Panc1 (cell line): ENCODE measurements around the gene IQSEC1.

Source experiments
- POLR2AphosphoS5 ChIP-seq: IDR thresholded peaks from 2 replicates; pipeline ENCODE4 v1.6.1; 2012; ENCODE audit warnings: mild to moderate bottlenecking, low read depth, low read length, moderate library complexity
- SIN3A ChIP-seq: IDR thresholded peaks from 2 replicates; pipeline ENCODE4 v1.6.1; 2012; ENCODE audit warnings: low read depth, mild to moderate bottlenecking, low read length, moderate library complexity, borderline replicate concordance; ENCODE audit not compliant: insufficient read depth
- TCF7L2 ChIP-seq: IDR thresholded peaks from 2 replicates; pipeline ENCODE4 v1.6.1; 2011; ENCODE audit warnings: mild to moderate bottlenecking, low read depth, low read length, inconsistent platforms
- TF ChIP-seq, protein P1 (sequence below): fragments of 450-650 bp; IDR thresholded peaks from 2 replicates; pipeline ENCODE4 v1.5.1; 2017; ENCODE audit warnings: mild to moderate bottlenecking
- TF ChIP-seq, protein P2 (sequence below), 2 experiments: IDR thresholded peaks; 2 replicates each; pipeline ENCODE4 v1.6.1; 2011 to 2012; ENCODE audit warnings: low read depth in 2 of 2, control low read depth in 1 of 2, low read length in 1 of 2, mild to moderate bottlenecking in 1 of 2, moderate library complexity in 1 of 2; ENCODE audit not compliant: insufficient read depth in 1 of 2

DNA sequence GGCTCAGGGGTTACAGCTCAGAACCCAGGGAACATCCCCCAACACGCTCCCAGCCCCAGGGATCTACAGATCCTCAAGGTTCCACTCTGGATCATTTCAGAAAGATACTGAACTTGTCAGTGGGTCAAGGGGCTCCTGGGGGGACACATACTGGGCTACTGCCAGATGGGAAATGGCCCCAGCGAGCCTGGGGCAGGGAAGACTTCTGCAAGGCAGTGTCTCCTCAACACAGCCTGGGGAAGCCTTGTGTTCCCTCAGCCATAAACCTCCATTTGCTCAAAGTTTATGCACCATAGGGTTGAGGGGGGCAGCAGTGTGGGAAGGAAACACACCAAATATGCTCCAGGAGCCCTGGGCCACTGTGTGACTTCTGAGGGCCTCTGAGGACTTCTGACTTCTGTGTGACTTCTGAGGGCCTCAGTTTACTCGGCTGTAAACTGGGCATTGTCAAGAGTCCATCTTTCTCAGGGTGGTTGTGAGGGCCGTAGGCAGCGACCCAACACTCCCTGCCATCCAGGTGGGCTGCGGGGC is 58.4 kb downstream of the IQSEC1 start:
- TF ChIP-seq, protein P1, sequence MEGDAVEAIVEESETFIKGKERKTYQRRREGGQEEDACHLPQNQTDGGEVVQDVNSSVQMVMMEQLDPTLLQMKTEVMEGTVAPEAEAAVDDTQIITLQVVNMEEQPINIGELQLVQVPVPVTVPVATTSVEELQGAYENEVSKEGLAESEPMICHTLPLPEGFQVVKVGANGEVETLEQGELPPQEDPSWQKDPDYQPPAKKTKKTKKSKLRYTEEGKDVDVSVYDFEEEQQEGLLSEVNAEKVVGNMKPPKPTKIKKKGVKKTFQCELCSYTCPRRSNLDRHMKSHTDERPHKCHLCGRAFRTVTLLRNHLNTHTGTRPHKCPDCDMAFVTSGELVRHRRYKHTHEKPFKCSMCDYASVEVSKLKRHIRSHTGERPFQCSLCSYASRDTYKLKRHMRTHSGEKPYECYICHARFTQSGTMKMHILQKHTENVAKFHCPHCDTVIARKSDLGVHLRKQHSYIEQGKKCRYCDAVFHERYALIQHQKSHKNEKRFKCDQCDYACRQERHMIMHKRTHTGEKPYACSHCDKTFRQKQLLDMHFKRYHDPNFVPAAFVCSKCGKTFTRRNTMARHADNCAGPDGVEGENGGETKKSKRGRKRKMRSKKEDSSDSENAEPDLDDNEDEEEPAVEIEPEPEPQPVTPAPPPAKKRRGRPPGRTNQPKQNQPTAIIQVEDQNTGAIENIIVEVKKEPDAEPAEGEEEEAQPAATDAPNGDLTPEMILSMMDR, result no peak
- TF ChIP-seq, protein P2, sequence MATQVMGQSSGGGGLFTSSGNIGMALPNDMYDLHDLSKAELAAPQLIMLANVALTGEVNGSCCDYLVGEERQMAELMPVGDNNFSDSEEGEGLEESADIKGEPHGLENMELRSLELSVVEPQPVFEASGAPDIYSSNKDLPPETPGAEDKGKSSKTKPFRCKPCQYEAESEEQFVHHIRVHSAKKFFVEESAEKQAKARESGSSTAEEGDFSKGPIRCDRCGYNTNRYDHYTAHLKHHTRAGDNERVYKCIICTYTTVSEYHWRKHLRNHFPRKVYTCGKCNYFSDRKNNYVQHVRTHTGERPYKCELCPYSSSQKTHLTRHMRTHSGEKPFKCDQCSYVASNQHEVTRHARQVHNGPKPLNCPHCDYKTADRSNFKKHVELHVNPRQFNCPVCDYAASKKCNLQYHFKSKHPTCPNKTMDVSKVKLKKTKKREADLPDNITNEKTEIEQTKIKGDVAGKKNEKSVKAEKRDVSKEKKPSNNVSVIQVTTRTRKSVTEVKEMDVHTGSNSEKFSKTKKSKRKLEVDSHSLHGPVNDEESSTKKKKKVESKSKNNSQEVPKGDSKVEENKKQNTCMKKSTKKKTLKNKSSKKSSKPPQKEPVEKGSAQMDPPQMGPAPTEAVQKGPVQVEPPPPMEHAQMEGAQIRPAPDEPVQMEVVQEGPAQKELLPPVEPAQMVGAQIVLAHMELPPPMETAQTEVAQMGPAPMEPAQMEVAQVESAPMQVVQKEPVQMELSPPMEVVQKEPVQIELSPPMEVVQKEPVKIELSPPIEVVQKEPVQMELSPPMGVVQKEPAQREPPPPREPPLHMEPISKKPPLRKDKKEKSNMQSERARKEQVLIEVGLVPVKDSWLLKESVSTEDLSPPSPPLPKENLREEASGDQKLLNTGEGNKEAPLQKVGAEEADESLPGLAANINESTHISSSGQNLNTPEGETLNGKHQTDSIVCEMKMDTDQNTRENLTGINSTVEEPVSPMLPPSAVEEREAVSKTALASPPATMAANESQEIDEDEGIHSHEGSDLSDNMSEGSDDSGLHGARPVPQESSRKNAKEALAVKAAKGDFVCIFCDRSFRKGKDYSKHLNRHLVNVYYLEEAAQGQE (IDR thresholded peaks at IDR 0.05; ENCODE audit: insufficient read depth in 1 of 2, low read depth in 2 of 2, low read length in 1 of 2), result no peak
- TF ChIP-seq POLR2AphosphoS5 (no peak), SIN3A (no peak), TCF7L2 (no peak)
